A204.1 (cell line): ENCODE measurements around the gene EDN3.
"Not testable (repeated sequence)": the region's sequence is repeated elsewhere in the genome, so short reads cannot be mapped to it uniquely, and the experiment has no call there.

Source experiments
- FAIRE-seq: peaks from 2 replicates; lab custom pipeline; 2012; peaks lifted over from hg19 to GRCh38; lab: Jason Lieb, UNC

EDN3 gene

DNA sequence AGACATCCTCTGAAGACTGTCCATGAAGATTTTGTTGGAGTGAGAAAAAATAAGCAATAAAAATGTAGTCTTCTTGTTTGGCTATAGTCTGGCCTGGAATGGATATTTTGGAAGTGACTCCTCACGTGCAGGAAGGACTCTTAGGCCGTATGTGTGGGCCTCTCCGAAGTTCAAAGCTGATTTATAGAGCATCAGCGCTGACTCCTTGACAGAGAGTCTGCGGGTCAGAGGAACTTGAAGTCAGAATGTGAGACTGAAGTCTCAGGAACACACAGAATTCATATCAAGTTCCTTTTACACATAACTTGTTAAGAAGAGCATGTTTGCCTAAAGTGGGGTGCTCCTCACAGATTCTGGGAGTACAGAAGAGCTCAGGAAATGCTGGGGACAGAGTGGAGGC, 36.1 kb downstream of the EDN3 start:
- FAIRE-seq: no peak

GRCh38 chr20:59338444-59338843, 38.0 kb downstream of the EDN3 start:
- not testable (repeated sequence) for FAIRE-seq

GRCh38 chr20:59340201-59340885, 39.9 kb downstream of the EDN3 start:
- FAIRE-seq: no peak

DNA sequence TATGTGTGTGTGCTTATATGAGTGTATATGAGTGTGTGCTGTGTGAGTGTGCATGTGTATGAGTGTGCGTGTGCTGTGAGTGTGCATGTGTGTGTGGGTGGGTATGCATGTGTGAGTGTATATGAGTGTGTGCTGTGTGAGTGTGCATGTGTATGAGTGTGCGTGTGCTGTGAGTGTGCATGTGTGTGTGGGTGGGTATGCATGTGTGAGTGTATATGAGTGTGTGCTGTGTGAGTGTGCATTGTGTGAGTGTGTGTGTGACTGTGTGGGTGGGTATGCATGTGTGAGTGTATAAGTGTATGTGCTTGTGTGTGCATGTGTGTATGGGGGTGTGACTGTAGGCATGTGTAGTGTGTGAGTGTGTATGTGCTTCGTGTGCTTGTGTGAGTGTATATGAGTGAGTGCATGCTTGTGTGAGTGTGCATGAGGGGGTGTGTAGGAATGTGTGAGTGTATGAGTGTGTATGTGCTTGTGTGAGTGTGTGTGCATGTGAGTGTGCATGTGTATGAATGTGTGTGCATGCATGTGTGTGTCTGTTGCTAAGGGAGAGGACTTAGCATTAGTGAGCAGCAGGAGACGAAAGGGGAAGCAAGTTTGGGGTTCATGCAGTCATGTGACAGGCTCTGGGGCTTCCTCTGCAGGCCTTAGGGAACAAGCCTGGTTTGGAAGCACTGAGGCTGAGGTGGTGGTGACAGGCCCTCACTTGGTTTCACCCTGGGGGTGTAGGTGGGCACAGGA, 41.0 kb downstream of the EDN3 start:
- not testable (repeated sequence) for FAIRE-seq

GRCh38 chr20:59342023-59342957, 41.9 kb downstream of the EDN3 start:
- FAIRE-seq: no peak

GRCh38 chr20:59346061-59346460, 45.6 kb downstream of the EDN3 start:
- FAIRE-seq: no peak

- FAIRE-seq: no peak
Measured at GRCh38 chr20:59349277-59349676, 48.9 kb downstream of the EDN3 start.

GRCh38 chr20:59350330-59351156, 50.1 kb downstream of the EDN3 start:
- no peak for FAIRE-seq

DNA sequence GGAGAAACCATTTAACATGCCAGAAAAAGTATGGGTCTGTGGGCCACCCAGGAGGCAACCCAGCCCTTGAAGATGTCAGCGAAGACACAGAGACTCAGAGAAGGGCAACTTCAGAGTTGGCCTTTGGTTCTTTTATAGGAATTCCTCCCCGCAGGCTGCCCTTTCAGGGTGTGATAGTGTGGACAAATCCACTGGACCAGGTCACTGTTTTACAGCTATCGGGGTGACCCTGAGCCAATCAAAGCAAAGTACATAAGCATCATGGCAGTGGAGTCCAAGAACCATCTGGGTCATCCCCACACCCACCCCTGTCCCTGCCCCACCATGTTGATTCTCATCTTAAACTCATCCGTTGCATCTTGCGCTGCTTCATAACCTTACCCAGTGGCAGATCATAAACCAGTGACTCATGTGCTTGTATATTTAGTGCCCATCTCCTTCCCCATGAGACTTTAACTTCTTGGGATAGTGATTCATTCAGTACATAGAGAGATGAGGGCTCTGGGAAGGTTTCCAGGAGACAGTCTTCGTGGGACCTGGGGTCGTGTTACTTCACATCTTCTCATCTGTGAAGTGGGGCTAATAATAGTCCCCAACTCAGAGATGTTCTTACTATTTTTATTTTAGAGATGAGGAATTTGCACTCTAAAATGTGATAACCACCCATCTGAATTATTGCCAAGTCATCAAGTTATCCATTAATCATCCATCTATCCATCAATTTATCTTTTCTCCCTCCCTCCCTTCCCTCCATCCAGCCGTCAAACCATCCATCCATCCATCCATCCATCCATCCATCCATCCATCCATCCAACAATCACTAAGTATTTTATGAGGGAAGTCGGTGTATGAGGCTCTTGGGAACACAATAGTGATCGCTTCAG, 51.0 kb downstream of the EDN3 start:
- FAIRE-seq: no peak

DNA sequence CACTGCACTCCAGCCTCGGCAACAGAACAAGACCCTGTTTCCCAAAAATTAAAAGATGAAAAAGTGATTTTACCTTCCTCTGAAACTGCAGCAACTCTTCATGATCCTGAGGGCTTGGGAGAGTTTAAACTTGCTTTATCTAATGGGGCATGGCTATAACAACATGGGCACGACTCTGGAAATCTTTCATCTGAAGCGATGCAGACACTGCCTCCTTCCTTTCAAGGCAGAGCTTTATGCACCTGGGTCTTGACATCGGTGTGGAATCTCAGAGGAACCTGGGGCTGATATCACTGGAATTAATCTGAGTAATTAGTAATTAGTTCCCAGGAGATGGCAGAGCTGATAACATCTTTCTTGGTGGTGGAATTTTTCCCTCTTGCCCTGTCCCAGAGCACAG, 52.1 kb downstream of the EDN3 start:
- FAIRE-seq: no peak

GRCh38 chr20:59352990-59353389, 52.6 kb downstream of the EDN3 start:
- FAIRE-seq: no peak

- FAIRE-seq: no peak
Measured at GRCh38 chr20:59354460-59354859, 54.0 kb downstream of the EDN3 start.

DNA sequence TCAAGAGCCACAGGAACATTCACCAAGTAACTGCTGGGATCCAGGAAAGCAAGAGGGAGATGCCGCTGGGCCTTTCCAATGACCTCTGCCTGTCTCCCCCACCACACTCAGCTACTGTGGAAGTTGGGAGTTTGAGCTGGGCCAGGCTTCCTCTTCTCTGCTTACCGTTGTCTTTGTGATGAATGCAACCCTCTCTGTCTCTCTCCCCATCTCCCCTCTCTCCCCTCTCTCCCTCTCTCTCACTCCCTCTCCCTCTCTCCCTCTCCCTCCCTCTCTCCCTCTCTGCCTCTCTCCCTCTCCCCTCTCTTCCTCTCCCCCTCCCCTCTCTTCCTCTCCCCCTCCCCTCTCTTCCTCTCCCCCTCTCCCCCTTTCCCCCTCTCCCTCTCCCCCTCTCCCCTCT, 54.8 kb downstream of the EDN3 start:
- no peak for FAIRE-seq

DNA sequence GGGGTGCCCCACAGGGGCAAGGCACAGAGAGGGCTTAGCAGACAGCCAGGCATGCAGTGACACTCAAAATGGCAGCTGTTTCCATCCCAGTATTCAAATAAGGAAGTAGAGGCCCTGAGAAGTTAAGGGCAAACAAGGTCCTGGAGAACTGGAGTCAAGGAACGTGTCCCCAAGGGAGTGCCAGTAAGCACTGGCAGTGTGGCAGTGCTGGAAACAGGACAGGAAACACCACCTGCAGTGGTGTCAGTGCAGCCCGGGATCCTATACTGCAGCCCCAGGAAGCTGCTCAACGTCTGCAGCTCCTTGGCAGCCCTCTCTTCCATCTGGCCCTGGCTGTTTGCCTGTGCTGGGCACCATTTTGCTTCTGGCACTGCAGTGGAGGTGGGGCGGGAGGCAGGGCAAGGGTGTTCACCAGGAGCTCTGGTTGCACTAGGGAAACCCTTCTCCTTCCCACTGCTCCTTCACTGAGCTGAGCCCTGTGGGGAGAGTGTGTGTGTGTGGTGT, 56.3 kb downstream of the EDN3 start:
- no peak for FAIRE-seq

GRCh38 chr20:59358793-59359192, 58.4 kb downstream of the EDN3 start:
- not testable (repeated sequence) for FAIRE-seq

DNA sequence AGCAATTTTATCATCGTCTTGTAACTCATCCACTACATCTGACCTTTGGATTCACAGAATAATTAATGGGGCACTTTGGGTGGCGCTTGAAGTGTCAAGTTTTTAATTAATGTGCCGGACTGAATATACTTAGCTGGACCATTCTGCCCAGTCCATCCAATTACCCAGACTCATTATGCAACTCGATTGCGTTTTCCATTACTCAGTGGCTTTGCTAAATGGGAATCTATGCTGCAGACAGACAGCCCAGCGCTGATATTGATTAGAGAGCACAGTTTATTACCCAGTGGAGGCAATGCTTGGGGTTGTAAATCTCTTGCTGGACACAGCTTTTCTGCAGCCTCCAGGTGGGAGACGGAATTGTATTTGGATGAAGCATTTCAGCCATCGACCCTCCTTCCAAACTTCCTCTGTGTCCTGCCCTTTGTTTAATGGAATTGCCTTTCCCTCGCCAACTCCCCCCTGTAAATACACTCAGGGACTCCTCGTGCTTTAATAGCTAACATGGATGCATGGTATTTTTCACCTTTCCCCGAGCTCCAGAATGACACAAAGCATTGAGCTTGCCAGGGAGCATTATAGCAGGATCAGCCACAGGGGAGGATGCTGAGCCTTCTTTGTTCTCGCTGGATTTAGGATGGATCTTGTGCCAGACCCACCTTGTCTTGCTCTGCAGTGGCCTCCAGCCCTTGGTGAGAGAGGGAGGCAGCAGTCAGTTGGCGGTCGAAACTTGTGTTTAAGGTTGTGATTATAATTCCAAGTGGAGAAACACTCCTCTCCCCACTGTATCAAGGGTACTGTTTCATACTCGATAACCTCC, 59.7 kb downstream of the EDN3 start:
- FAIRE-seq: no peak

- no peak for FAIRE-seq
Measured at GRCh38 chr20:59360934-59361333, 60.5 kb downstream of the EDN3 start.

- no peak for FAIRE-seq
Measured at GRCh38 chr20:59361411-59361810, 61.0 kb downstream of the EDN3 start.

DNA sequence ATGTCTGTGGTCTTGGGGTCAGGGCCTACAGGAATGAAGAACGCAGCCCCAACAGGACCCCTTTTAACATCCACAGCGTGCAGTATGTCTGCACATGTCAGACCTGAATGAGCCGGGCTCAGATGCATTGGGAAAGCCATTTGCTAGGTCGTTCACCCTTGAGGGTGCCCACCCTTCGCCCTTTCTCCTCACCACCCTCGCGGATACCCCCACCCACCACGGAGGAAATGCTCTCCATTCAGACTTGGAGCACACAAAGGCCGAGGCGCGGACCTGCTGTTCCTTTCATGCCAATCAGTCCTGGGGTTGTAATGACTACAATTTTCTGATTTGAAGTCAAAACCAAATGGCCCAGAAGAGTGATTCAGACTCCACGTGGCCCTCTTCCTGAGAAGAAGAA, 62.7 kb downstream of the EDN3 start:
- FAIRE-seq: no peak

- no peak for FAIRE-seq
Measured at GRCh38 chr20:59364611-59365010, 64.2 kb downstream of the EDN3 start.
